IMR-90 (cell line): ENCODE results near the gene OR8G1. TPM values are rescaled to one million over a fixed set of nuclear protein-coding genes. Genes with fewer than 3 reads are reported as not detected.
"Not testable (repeated sequence)": the region's sequence is repeated elsewhere in the genome, so short reads cannot be mapped to it uniquely, and the experiment has no call there.

ENCODE experiments used
- ATAC-seq: fragments of 200-7000 bp; cut with Tn5 transposase; 2 replicates; pipeline ENCODE4 v1.9.1; 2020; ENCODE audit warnings: low read depth, mild to moderate bottlenecking, moderate library complexity
- BruUV-seq: library from RNA; stranded (reverse); fragments of 400-500 nt; replicated peaks from 2 replicates; lab custom pipeline; 2021; lab: Mats Ljungman, UMichigan
- CTCF ChIA-PET: fragments of 300-600 bp; formaldehyde crosslinking; extraction: SDS; loops from one replicate; lab custom pipeline; 2021; ENCODE audit warnings: antibody characterized with exemption; lab: Yijun Ruan, JAX
- POLR2A ChIA-PET: fragments of 300-600 bp; sonication (Branson Sonifier 250); formaldehyde crosslinking; loops from one replicate; lab custom pipeline; 2022; ENCODE audit warnings: antibody characterized with exemption; ENCODE audit not compliant: unreplicated experiment; lab: Charles Lee
- DNase-seq: peaks from one replicate; pipeline ENCODE4 v3.0.0; 2013
- H2AFZ ChIP-seq: replicated peaks from 2 replicates; pipeline ENCODE3; 2013; ENCODE audit warnings: low read length, mild to moderate bottlenecking; ENCODE audit not compliant: poor library complexity
- H2AK5ac ChIP-seq: 2 replicates; pipeline ENCODE4 v1.6.1; 2013; ENCODE audit warnings: low read depth, low read length, inconsistent platforms
- H2AK9ac ChIP-seq: replicated peaks from 2 replicates; pipeline ENCODE3; 2013; ENCODE audit warnings: mild to moderate bottlenecking, low read depth, low read length, moderate library complexity; ENCODE audit not compliant: poor library complexity
- H2BK120ac ChIP-seq: 2 replicates; pipeline ENCODE4 v1.6.1; 2013; ENCODE audit warnings: low read depth, low read length, inconsistent platforms
- H2BK15ac ChIP-seq: 3 replicates; pipeline ENCODE4 v1.6.1; 2013; ENCODE audit warnings: low read depth, low read length, inconsistent platforms
- H2BK20ac ChIP-seq: 2 replicates; pipeline ENCODE4 v1.6.1; 2013; ENCODE audit warnings: low read depth, mild to moderate bottlenecking, inconsistent platforms, low read length, moderate library complexity
- H2BK5ac ChIP-seq: 2 replicates; pipeline ENCODE4 v1.6.1; 2013; ENCODE audit warnings: mild to moderate bottlenecking, low read depth, low read length, inconsistent platforms; ENCODE audit not compliant: poor library complexity, severe bottlenecking
- H3K14ac ChIP-seq: replicated peaks from 2 replicates; pipeline ENCODE4 v1.6.1; 2013; ENCODE audit warnings: low read depth, low read length, inconsistent platforms
- H3K18ac ChIP-seq: 2 replicates; pipeline ENCODE4 v1.6.1; 2013; ENCODE audit warnings: low read depth, low read length, control low read depth
- H3K23ac ChIP-seq: 2 replicates; pipeline ENCODE4 v1.6.1; 2013; ENCODE audit warnings: low read depth, low read length, inconsistent platforms
- H3K27ac ChIP-seq: 2 replicates; pipeline ENCODE4 v1.5.1; 2013; ENCODE audit warnings: mild to moderate bottlenecking, control low read depth, low read length; ENCODE audit not compliant: insufficient read depth
- H3K27me3 ChIP-seq: 2 replicates; pipeline ENCODE4 v1.6.1; 2013; ENCODE audit warnings: low read length; ENCODE audit not compliant: control insufficient read depth, insufficient read depth
- H3K36me3 ChIP-seq: 2 replicates; pipeline ENCODE4 v1.6.1; 2013; ENCODE audit warnings: low read length, mixed read lengths; ENCODE audit not compliant: control insufficient read depth, insufficient read depth
- H3K4ac ChIP-seq: 2 replicates; pipeline ENCODE4 v1.6.1; 2013; ENCODE audit warnings: low read depth, low read length, inconsistent platforms
- H3K4me1 ChIP-seq: 2 replicates; pipeline ENCODE4 v1.6.1; 2013; ENCODE audit warnings: low read length, mixed read lengths; ENCODE audit not compliant: control insufficient read depth, insufficient read depth
- H3K4me2 ChIP-seq: 2 replicates; pipeline ENCODE4 v1.6.1; 2013; ENCODE audit warnings: low read depth, mild to moderate bottlenecking, control low read depth, low read length, moderate library complexity
- H3K4me3 ChIP-seq: 2 replicates; pipeline ENCODE4 v1.5.1; 2013; ENCODE audit warnings: low read depth, mild to moderate bottlenecking, control low read depth, low read length, moderate library complexity; ENCODE audit not compliant: insufficient read depth
- H3K56ac ChIP-seq: 2 replicates; pipeline ENCODE4 v1.6.1; 2013; ENCODE audit warnings: low read length, inconsistent platforms; ENCODE audit not compliant: insufficient read depth; ENCODE audit errors: extremely low read depth
- H3K79me1 ChIP-seq, 2 experiments: 2 replicates each; pipeline ENCODE4 v1.6.1; 2013; ENCODE audit warnings: low read length in 2 of 2, inconsistent platforms in 1 of 2, low read depth in 1 of 2
- H3K9ac ChIP-seq: 2 replicates; pipeline ENCODE4 v1.6.1; 2013; ENCODE audit warnings: low read depth, low read length, control low read depth
- H3K9me1 ChIP-seq: 2 replicates; pipeline ENCODE4 v1.6.1; 2013; ENCODE audit warnings: low read length, inconsistent platforms; ENCODE audit not compliant: insufficient read depth
- H3K9me3 ChIP-seq: 2 replicates; pipeline ENCODE4 v1.6.1; 2013; ENCODE audit warnings: low read length; ENCODE audit not compliant: control insufficient read depth, insufficient read depth
- H4K20me1 ChIP-seq: 2 replicates; pipeline ENCODE4 v1.6.1; 2013; ENCODE audit warnings: low read length, inconsistent platforms; ENCODE audit not compliant: insufficient read depth
- H4K5ac ChIP-seq: 2 replicates; pipeline ENCODE4 v1.6.1; 2013; ENCODE audit warnings: mild to moderate bottlenecking, low read depth, low read length, control low read depth
- H4K8ac ChIP-seq, 2 experiments: 2 replicates each; pipeline ENCODE4 v1.6.1; 2013; ENCODE audit warnings: low read depth in 2 of 2, low read length in 2 of 2, control low read depth in 1 of 2, inconsistent platforms in 1 of 2
- H4K91ac ChIP-seq: 2 replicates; pipeline ENCODE4 v1.6.1; 2013; ENCODE audit warnings: low read depth, low read length, inconsistent platforms; ENCODE audit not compliant: insufficient read depth
- WGBS, 2 experiments: methylation state at CpG; one replicate each; pipeline versions ENCODE4 v1.1.5 to v1.1.7; 2013; ENCODE audit warnings: missing lambda C conversion rate in 2 of 2; ENCODE audit not compliant: insufficient read length in 1 of 2; ENCODE audit errors: extremely low coverage in 2 of 2; 5-methylcytosine and 5-hydroxymethylcytosine counted together
- dilution Hi-C: fragments of 300-500 bp; cut with HindIII; formaldehyde crosslinking; loops from one replicate; pipeline ENCODE4 v1.14.3; 2018; ENCODE audit warnings: low sequenced_read_pairs; ENCODE audit not compliant: unreplicated experiment
- in situ Hi-C: fragments of 300-500 bp; cut with MboI; formaldehyde crosslinking; loops from 3 replicates; pipeline ENCODE4 v1.14.3; 2019; ENCODE audit warnings: low sequenced_read_pairs, inconsistent platforms, mixed read lengths
- intact Hi-C: fragments of 100-400 bp; cut with micrococcal nuclease; formaldehyde crosslinking; loops from 2 replicates; pipeline ENCODE4 v1.10.0; 2022
- polyA plus RNA-seq, 3 experiments: library from polyadenylated mRNA; depleted of rRNA; stranded (reverse); fragments of >200 nt; gene quantifications; 2 replicates each; pipeline ENCODE4 v1.2.3, GENCODE V29; 2012; ENCODE audit warnings: low replicate concordance in 1 of 3
- total RNA-seq: library from RNA; depleted of rRNA; stranded (reverse); fragments of >200 nt; gene quantifications from 2 replicates; pipeline ENCODE4 v1.2.3, GENCODE V29; 2012

OR8G1 gene
- total and polyA plus RNA-seq, 2 of the 4 experiments (the other 2 are of a cell fraction) = not detected

GRCh38 chr11:124265041-124265440 is 24.1 kb downstream of the OR8G1 start:
- H4K91ac ChIP-seq, DNase-seq, H2AFZ ChIP-seq, H3K27me3 ChIP-seq, H3K4me3 ChIP-seq, H2AK5ac ChIP-seq, H3K56ac ChIP-seq, H3K4ac ChIP-seq, H3K79me1 ChIP-seq, intact Hi-C loops, dilution Hi-C loops, H2BK120ac ChIP-seq, H3K27ac ChIP-seq, H3K9me1 ChIP-seq, BruUV-seq, H4K8ac ChIP-seq, H3K36me3 ChIP-seq, H2BK15ac ChIP-seq, H2BK5ac ChIP-seq, H3K9me3 ChIP-seq, H3K4me1 ChIP-seq, H3K23ac ChIP-seq, H2AK9ac ChIP-seq, H3K4me2 ChIP-seq, H3K18ac ChIP-seq, H4K5ac ChIP-seq, H2BK20ac ChIP-seq, H4K20me1 ChIP-seq, ATAC-seq, H3K14ac ChIP-seq, POLR2A ChIA-PET, in situ Hi-C loops, H3K9ac ChIP-seq: not testable (repeated sequence)
- CTCF ChIA-PET = interaction anchor here (0.7 to 0.8 kb wide), 2 partner anchors 10 to 226 kb away, joined by 3 read pairs; no protein-coding TSS in a partner anchor
- no CpG with 5 or more reads among the region's 4 CpGs for WGBS, 2 experiments

DNA sequence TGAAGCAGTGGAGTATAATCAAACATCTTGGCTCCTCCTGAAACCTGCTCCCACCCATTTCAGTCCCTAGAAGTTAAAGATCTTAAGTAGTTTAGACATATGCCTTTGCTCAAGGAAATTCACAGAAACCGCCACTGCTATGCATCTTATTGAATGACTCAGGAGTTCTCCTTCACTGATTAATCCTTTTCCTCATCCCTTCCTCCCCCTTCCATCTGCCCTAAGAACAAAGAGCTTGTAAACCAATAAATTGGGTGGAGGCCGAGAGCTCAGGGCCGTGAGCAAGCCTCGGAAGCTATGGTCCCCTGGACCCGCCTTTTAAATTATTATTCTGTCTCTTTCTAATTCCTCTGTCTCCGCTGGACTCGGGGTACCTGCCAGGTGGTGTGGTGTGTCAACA is 30.0 kb downstream of the OR8G1 start:
- WGBS, 2 experiments = no CpG with 5 or more reads among the region's 7 CpGs
- intact Hi-C loops, H3K4ac ChIP-seq, H3K56ac ChIP-seq, POLR2A ChIA-PET, H3K14ac ChIP-seq, H3K4me2 ChIP-seq, H2BK5ac ChIP-seq, H4K91ac ChIP-seq, H3K4me1 ChIP-seq, H3K9ac ChIP-seq, H3K23ac ChIP-seq, H3K9me3 ChIP-seq, H2BK15ac ChIP-seq, H2AFZ ChIP-seq, in situ Hi-C loops, H3K4me3 ChIP-seq, H2AK9ac ChIP-seq, DNase-seq, H2AK5ac ChIP-seq, ATAC-seq, H2BK120ac ChIP-seq, H3K27ac ChIP-seq, CTCF ChIA-PET, H4K8ac ChIP-seq, BruUV-seq, H3K36me3 ChIP-seq, H3K79me1 ChIP-seq, H4K5ac ChIP-seq, H4K20me1 ChIP-seq, H3K27me3 ChIP-seq, H3K9me1 ChIP-seq, H3K18ac ChIP-seq, dilution Hi-C loops, H2BK20ac ChIP-seq: not testable (repeated sequence)
